Activated CD4-positive, alpha-beta memory T cell treated with anti-CD3 and anti-CD28 coated beads for 36 hours (primary cell): ENCODE results near the gene PLXNA2. TPM values are rescaled to one million over a fixed set of nuclear protein-coding genes. Genes with fewer than 3 reads are reported as not detected.

Experiments used
- CTCF ChIA-PET: fragments of 350-600 bp; sonication (Branson Sonifier 250); formaldehyde crosslinking; loops from one replicate; lab custom pipeline; 2021; ENCODE audit warnings: antibody characterized with exemption, inconsistent platforms; lab: Charles Lee
- POLR2A ChIA-PET: fragments of 350-600 bp; sonication (Branson Sonifier 250); formaldehyde crosslinking; loops from one replicate; lab custom pipeline; 2021; ENCODE audit warnings: antibody characterized with exemption; lab: Charles Lee
- DNase-seq: peaks from one replicate; pipeline ENCODE4 v3.0.0-alpha.2; 2020
- H3K27ac Mint-ChIP-seq: one replicate; pipeline ENCODE4 v1.8.0; 2021; ENCODE audit warnings: mixed read lengths
- H3K27me3 Mint-ChIP-seq: one replicate; pipeline ENCODE4 v1.8.0; 2021; ENCODE audit warnings: mixed read lengths
- H3K36me3 Mint-ChIP-seq: one replicate; pipeline ENCODE4 v1.8.0; 2021; ENCODE audit warnings: mixed read lengths
- H3K4me1 Mint-ChIP-seq: one replicate; pipeline ENCODE4 v1.8.0; 2021; ENCODE audit warnings: low read depth, mixed read lengths
- H3K4me3 Mint-ChIP-seq: one replicate; pipeline ENCODE4 v1.8.0; 2021; ENCODE audit warnings: mild to moderate bottlenecking, mixed read lengths
- H3K9me3 Mint-ChIP-seq: one replicate; pipeline ENCODE4 v1.8.0; 2021; ENCODE audit warnings: mixed read lengths
- intact Hi-C: fragments of 100-400 bp; cut with micrococcal nuclease; formaldehyde crosslinking; loops from one replicate; pipeline ENCODE4 v1.15.1; 2023
- total RNA-seq, 2 experiments: library from RNA; stranded (reverse); gene quantifications; one replicate each; pipeline ENCODE4 v1.2.3, GENCODE V29; 2021

The PLXNA2 gene
- total RNA-seq, 2 experiments from 2014 or later: 0.29 to 0.34 TPM

- no peaks in the 10 kb centered on the region for H3K27me3 Mint-ChIP-seq
- no peak for DNase-seq
- no peak overlapping the region for H3K4me3 Mint-ChIP-seq
- ChIA-PET CTCF (interaction anchor here (10.0 kb wide), 1 partner anchor 63 kb away, joined by 111 read pairs; no protein-coding TSS in a partner anchor), POLR2A (no interaction called here)
- H3K36me3 Mint-ChIP-seq: no peaks in the 10 kb centered on the region
- H3K9me3 Mint-ChIP-seq: no peaks in the 10 kb centered on the region
- intact Hi-C loops: no loop called here
- no peaks in the 10 kb centered on the region for H3K4me1 Mint-ChIP-seq
- no peak overlapping the region for H3K27ac Mint-ChIP-seq
Measured at GRCh38 chr1:208028526-208028925, 215.7 kb downstream of the PLXNA2 start.

DNA sequence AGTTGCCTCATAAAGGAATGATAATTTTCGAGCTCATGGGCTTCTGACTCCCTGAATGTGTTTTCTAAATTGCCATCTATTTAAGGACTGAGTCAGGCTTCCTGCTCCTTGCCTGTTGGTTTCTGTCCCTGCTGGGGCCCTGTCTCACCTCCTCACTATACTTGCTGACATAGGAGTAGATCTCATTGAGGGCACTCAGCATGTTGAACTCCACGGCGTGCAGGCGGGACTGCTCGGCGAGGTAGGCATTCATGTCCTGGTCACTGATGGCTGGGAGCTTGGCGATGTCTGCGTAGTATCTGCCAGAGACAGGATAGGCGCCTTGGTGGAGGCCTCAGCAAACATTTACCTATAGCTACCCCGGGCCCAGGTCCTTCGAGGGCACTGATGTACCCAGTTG lies 216.3 kb downstream of the PLXNA2 start:
- ChIA-PET CTCF (interaction anchor here (0.6 to 10.0 kb wide), 3 partner anchors 64 to 220 kb away, joined by 3 to 111 read pairs (median 9); no protein-coding TSS in a partner anchor), POLR2A (no interaction called here)
- H3K4me3 Mint-ChIP-seq: no peak overlapping the region
- intact Hi-C loops: no loop called here
- H3K4me1 Mint-ChIP-seq: no peaks in the 10 kb centered on the region
- no peaks in the 10 kb centered on the region for H3K27me3 Mint-ChIP-seq
- H3K27ac Mint-ChIP-seq: no peak overlapping the region
- no peaks in the 10 kb centered on the region for H3K36me3 Mint-ChIP-seq
- DNase-seq: no peak
- no peaks in the 10 kb centered on the region for H3K9me3 Mint-ChIP-seq

DNA sequence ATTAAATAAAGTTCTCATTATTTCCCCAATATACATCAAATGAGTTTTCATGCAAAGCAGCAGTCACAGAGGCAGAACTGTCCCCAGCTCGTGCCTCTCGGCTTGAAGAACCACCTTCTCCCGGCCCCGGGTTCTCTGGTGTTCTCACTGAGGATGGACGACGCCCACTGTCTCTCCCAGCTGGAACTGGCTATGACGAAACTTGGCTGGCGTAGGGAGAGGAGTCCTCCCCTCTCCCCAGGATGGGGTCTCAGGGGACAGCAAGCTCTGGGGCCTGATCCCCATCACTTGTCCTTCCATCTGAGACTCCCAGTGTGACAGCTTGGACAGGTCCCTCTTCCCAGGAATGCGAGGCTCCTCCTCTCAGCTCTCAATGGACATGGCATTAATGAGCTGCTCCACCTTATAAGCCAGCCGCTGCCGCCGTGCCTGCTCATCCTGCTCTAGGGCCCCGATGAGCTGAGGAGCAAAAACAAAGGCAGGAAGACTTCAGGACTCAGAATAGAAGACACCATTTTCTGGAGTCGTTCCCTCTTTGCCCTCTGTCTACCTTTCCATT lies 217.2 kb downstream of the PLXNA2 start:
- no peaks in the 10 kb centered on the region for H3K9me3 Mint-ChIP-seq
- no peak overlapping the region for H3K4me3 Mint-ChIP-seq
- CTCF ChIA-PET: interaction anchor here (0.6 to 10.0 kb wide), 3 partner anchors 65 to 220 kb away, joined by 3 to 111 read pairs (median 9); no protein-coding TSS in a partner anchor
- H3K27ac Mint-ChIP-seq: no peak overlapping the region
- DNase-seq: no peak
- H3K27me3 Mint-ChIP-seq: no peaks in the 10 kb centered on the region
- POLR2A ChIA-PET: no interaction called here
- H3K4me1 Mint-ChIP-seq: no peaks in the 10 kb centered on the region
- intact Hi-C loops: no loop called here
- no peaks in the 10 kb centered on the region for H3K36me3 Mint-ChIP-seq

- H3K9me3 Mint-ChIP-seq: no peaks in the 10 kb centered on the region
- no peak overlapping the region for H3K27ac Mint-ChIP-seq
- intact Hi-C loops: no loop called here
- no peak overlapping the region for H3K4me3 Mint-ChIP-seq
- H3K27me3 Mint-ChIP-seq: no peaks in the 10 kb centered on the region
- ChIA-PET CTCF (interaction anchor here (0.6 to 10.0 kb wide), 3 partner anchors 27 to 219 kb away, joined by 3 to 157 read pairs (median 111); partner anchors contain the start of gene PLXNA2), POLR2A (no interaction called here)
- no peak for DNase-seq
- H3K4me1 Mint-ChIP-seq: no peaks in the 10 kb centered on the region
- no peaks in the 10 kb centered on the region for H3K36me3 Mint-ChIP-seq
Measured at GRCh38 chr1:208025031-208025430, 219.2 kb downstream of the PLXNA2 start.

- Mint-ChIP-seq H3K4me1 (no peaks in the 10 kb centered on the region), H3K36me3 (no peaks in the 10 kb centered on the region), H3K27ac (no peak overlapping the region), H3K27me3 (no peaks in the 10 kb centered on the region), H3K4me3 (no peak overlapping the region), H3K9me3 (no peaks in the 10 kb centered on the region)
- DNase-seq: no peak
- ChIA-PET CTCF (interaction anchor here (0.6 to 10.0 kb wide), 4 partner anchors 27 to 219 kb away, joined by 3 to 157 read pairs (median 58); partner anchors contain the start of gene PLXNA2), POLR2A (no interaction called here)
- intact Hi-C loops: no loop called here
Measured at GRCh38 chr1:208024406-208024805, 219.8 kb downstream of the PLXNA2 start.

DNA sequence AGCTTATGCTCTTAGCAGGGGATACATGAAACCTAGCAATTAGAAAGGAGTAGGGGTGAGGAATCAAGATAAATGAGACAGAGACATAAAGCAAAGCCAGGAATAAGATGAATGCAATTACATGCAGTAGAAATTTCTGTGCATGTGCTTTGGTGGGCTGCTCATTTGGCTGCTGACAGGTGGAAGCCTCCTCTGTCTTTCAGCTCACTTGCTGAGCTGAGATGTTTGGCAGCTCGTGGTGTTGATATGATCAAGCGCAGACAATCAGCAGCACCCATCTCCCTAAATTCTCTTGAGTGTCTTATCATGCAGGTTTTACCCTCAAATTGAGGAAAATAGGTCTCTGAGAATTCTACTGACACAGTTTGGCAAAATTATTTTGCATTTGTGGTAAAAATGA lies 224.9 kb downstream of the PLXNA2 start:
- CTCF ChIA-PET: interaction anchor here (0.7 to 10.0 kb wide), 3 partner anchors 73 to 225 kb away, joined by 3 to 157 read pairs (median 111); partner anchors contain the start of gene PLXNA2
- intact Hi-C loops: no loop called here

DNA sequence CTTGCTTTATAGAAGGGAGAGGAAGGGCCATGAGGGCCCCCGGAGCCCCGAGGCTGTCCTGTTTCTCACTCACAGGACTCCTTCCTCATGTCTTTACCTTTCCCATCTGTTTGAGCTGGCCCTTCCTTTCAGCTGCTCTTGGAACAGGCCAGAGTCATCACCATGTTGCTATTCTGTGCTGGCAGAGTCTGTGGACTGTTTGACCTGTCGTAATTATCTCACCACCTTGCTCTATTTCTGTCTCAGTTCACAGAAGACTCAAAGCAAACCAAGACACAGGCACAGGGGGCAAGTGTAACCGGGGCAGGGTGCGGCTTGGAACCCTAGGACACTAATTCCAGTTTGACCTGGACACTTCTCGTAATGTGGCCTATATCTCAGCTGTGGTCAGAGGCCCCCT lies 228.9 kb downstream of the PLXNA2 start:
- no peaks in the 10 kb centered on the region for H3K36me3 Mint-ChIP-seq
- H3K4me1 Mint-ChIP-seq: no peaks in the 10 kb centered on the region
- no peak overlapping the region for H3K4me3 Mint-ChIP-seq
- no peaks in the 10 kb centered on the region for H3K9me3 Mint-ChIP-seq
- CTCF ChIA-PET: no interaction called here
- intact Hi-C loops: no loop called here
- DNase-seq: no peak
- H3K27ac Mint-ChIP-seq: no peak overlapping the region
- POLR2A ChIA-PET: no interaction called here
- peaks cover 10% of the 10 kb centered on the region for H3K27me3 Mint-ChIP-seq

More for the DNA sequence above, 224.9 kb downstream of the PLXNA2 start:
- H3K4me1 Mint-ChIP-seq: no peaks in the 10 kb centered on the region
- H3K27ac Mint-ChIP-seq: no peak overlapping the region
- no peak overlapping the region for H3K4me3 Mint-ChIP-seq
- H3K36me3 Mint-ChIP-seq: no peaks in the 10 kb centered on the region
- H3K27me3 Mint-ChIP-seq: peaks cover 10% of the 10 kb centered on the region
- no peaks in the 10 kb centered on the region for H3K9me3 Mint-ChIP-seq
- POLR2A ChIA-PET: no interaction called here
- DNase-seq: no peak

DNA sequence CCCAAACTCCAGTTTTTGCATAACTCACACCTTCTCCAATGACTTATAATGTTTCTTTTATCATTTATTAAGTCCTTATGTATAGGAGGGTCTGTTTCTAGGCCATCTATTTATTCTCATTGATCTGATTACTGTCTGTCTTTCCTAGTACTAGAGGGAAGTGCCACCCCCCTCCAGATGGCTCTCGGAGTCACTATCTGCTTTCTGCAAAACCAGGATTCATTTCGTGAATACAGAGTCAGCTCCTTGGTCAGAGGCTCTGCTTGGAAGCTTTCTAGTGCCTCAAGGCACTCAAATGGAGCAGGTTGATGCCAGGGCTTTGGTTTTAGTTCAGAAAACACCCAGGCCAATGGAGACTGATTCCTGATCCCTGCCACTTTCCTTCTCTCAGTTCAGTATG lies 231.0 kb downstream of the PLXNA2 start:
- no peak overlapping the region for H3K4me3 Mint-ChIP-seq
- CTCF ChIA-PET: interaction anchor here (1.1 kb wide), 1 partner anchor 15 kb away, joined by 7 read pairs; no protein-coding TSS in a partner anchor
- intact Hi-C loops: no loop called here
- DNase-seq: no peak
- H3K27me3 Mint-ChIP-seq: peaks cover 8% of the 10 kb centered on the region
- H3K9me3 Mint-ChIP-seq: no peaks in the 10 kb centered on the region
- POLR2A ChIA-PET: no interaction called here
- no peaks in the 10 kb centered on the region for H3K36me3 Mint-ChIP-seq
- H3K4me1 Mint-ChIP-seq: no peaks in the 10 kb centered on the region
- H3K27ac Mint-ChIP-seq: no peak overlapping the region

DNA sequence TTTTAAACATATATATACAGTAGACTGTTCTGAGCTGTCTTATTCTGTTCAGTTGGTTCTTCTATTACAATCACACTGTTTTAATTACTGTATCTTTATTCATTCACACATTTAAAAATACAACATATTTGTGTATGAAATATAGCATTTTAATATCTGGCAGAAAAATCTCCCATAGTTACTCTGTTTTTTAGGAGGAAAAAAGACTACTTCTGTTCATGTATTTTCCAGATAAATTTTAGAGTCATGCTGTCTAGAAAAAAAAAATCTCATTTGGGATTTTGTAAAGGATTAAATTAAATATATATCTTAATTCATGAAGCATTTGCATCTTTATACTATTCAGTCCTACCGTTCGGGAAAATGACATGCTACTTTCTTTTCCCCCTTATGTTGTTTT lies 231.5 kb downstream of the PLXNA2 start:
- no peak overlapping the region for H3K4me3 Mint-ChIP-seq
- no peak overlapping the region for H3K27ac Mint-ChIP-seq
- H3K27me3 Mint-ChIP-seq: peaks cover 6% of the 10 kb centered on the region
- ChIA-PET POLR2A (no interaction called here), CTCF (interaction anchor here (1.0 kb wide), 1 partner anchor 9 kb away, joined by 3 read pairs; no protein-coding TSS in a partner anchor)
- H3K9me3 Mint-ChIP-seq: no peaks in the 10 kb centered on the region
- intact Hi-C loops: no loop called here
- H3K4me1 Mint-ChIP-seq: no peaks in the 10 kb centered on the region
- no peak for DNase-seq
- no peaks in the 10 kb centered on the region for H3K36me3 Mint-ChIP-seq

- H3K9me3 Mint-ChIP-seq: no peaks in the 10 kb centered on the region
- H3K36me3 Mint-ChIP-seq: no peaks in the 10 kb centered on the region
- ChIA-PET POLR2A (no interaction called here), CTCF (interaction anchor here (4.8 kb wide), 1 partner anchor 13 kb away, joined by 26 read pairs; no protein-coding TSS in a partner anchor)
- H3K27me3 Mint-ChIP-seq: no peaks in the 10 kb centered on the region
- H3K4me3 Mint-ChIP-seq: no peak overlapping the region
- no peak for DNase-seq
- no peaks in the 10 kb centered on the region for H3K4me1 Mint-ChIP-seq
- intact Hi-C loops: no loop called here
- no peak overlapping the region for H3K27ac Mint-ChIP-seq
Measured at GRCh38 chr1:208010487-208011071, 233.6 kb downstream of the PLXNA2 start.

GRCh38 chr1:208009706-208010444 lies 234.3 kb downstream of the PLXNA2 start:
- H3K27me3 Mint-ChIP-seq: no peaks in the 10 kb centered on the region
- ChIA-PET CTCF (interaction anchor here (1.0 to 4.8 kb wide), 2 partner anchors 12 kb away, joined by 4 to 26 read pairs; no protein-coding TSS in a partner anchor), POLR2A (interaction anchor here (1.1 kb wide), 1 partner anchor 47 kb away, joined by 3 read pairs; no protein-coding TSS in a partner anchor)
- H3K4me3 Mint-ChIP-seq: no peak overlapping the region
- no peaks in the 10 kb centered on the region for H3K36me3 Mint-ChIP-seq
- no peaks in the 10 kb centered on the region for H3K9me3 Mint-ChIP-seq
- no peak overlapping the region for H3K27ac Mint-ChIP-seq
- no peak for DNase-seq
- H3K4me1 Mint-ChIP-seq: no peaks in the 10 kb centered on the region
- intact Hi-C loops: no loop called here

DNA sequence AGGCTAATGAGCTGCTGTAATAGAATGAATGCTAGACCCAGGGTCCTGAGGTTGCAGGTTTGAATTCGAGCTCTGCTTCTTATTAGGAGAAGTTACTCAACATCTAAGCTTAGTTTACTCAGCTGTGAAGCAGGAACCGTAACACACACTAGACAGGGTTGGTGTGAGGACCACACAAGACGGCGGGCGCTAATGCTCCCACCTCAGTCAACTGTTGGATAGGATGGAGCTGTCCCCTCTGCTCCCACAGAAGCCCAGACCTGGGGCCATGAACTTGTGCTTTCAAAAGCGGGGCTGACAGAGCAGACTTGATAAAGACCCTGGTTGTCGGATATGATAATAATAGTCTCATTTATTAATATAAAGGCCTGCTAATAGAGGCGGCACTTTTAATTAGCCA lies 234.9 kb downstream of the PLXNA2 start:
- intact Hi-C loops: no loop called here
- POLR2A ChIA-PET: interaction anchor here (1.1 kb wide), 1 partner anchor 46 kb away, joined by 3 read pairs; no protein-coding TSS in a partner anchor
- H3K36me3 Mint-ChIP-seq: no peaks in the 10 kb centered on the region
- H3K9me3 Mint-ChIP-seq: no peaks in the 10 kb centered on the region
- H3K4me3 Mint-ChIP-seq: no peak overlapping the region
- no peaks in the 10 kb centered on the region for H3K4me1 Mint-ChIP-seq
- DNase-seq: no peak
- H3K27ac Mint-ChIP-seq: no peak overlapping the region
- CTCF ChIA-PET: interaction anchor here (0.6 to 4.8 kb wide), 3 partner anchors 11 to 212 kb away, joined by 4 to 26 read pairs (median 4); no protein-coding TSS in a partner anchor
- no peaks in the 10 kb centered on the region for H3K27me3 Mint-ChIP-seq
